ENCODE data around the gene BMPR1B.

The BMPR1B gene

GRCh38 chr4:94763005-94763404 is 5.2 kb downstream of the BMPR1B start:
- DNase-seq (ENCODE audit: low read depth, low spot score): no peak

- DNase-seq (ENCODE audit: low read depth, low spot score): no peak
These were observed 5.7 kb downstream of the BMPR1B start for GRCh38 chr4:94763500-94763899.

GRCh38 chr4:94764069-94764468 is 6.3 kb downstream of the BMPR1B start:
- no peak for DNase-seq (ENCODE audit: low read depth, low spot score)

GRCh38 chr4:94765174-94765573 is 7.4 kb downstream of the BMPR1B start:
- no peak for DNase-seq (ENCODE audit: low read depth, low spot score)

DNA sequence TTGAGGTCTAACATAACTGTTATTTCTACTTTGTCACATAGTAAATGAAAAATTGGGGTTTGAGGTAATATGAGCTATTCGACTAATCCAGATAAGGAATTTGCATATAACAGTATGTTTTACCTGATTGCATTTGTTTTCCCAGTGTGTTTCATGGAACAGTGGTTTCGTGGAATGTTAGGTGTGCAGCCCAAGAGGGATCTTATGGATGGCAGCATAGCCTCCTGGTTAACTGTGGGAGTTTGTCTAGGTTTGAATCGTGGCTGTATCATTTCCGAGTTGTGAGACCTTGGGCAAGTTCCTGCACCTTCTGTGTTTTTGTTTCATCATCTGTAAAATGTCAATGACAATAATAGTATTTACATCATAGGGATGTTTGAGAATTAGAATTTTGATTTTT is 7.9 kb downstream of the BMPR1B start:
- no peak for DNase-seq (ENCODE audit: low read depth, low spot score)

GRCh38 chr4:94766856-94767255 is 9.1 kb downstream of the BMPR1B start:
- DNase-seq (ENCODE audit: low read depth, low spot score): no peak

GRCh38 chr4:94767446-94767845 is 9.7 kb downstream of the BMPR1B start:
- DNase-seq (ENCODE audit: low read depth, low spot score): no peak

GRCh38 chr4:94782707-94783106 is 25.0 kb downstream of the BMPR1B start:
- no peak for DNase-seq (ENCODE audit: low read depth, low spot score)

- no peak for DNase-seq (ENCODE audit: low read depth, low spot score)
These were observed 33.9 kb downstream of the BMPR1B start for GRCh38 chr4:94791701-94792100.

- no peak for DNase-seq (ENCODE audit: low read depth, low spot score)
These were observed 41.1 kb downstream of the BMPR1B start for GRCh38 chr4:94798808-94799207.

DNA sequence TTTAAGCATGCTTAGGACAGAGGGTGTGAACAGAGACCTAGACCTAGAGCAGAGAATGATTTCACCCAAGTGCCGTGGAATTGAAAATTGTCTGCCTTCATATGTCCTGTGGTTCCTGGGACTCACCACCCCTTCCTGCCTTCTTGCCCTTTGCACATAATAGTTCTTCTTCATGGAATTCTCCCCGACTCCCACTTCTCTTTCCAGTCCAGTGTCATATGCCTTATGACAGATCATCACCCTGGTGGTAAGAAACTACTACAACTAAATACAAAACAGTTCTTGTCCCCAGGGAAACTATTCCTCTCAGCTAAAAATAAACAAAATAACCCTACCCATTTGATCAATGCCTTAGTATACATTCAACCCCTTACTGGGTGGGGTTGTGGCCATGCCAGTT is 43.3 kb downstream of the BMPR1B start:
- no peak for DNase-seq (ENCODE audit: low read depth, low spot score)

- no peak for DNase-seq (ENCODE audit: low read depth, low spot score)
These were observed 44.3 kb downstream of the BMPR1B start for GRCh38 chr4:94802091-94802490.

DNA sequence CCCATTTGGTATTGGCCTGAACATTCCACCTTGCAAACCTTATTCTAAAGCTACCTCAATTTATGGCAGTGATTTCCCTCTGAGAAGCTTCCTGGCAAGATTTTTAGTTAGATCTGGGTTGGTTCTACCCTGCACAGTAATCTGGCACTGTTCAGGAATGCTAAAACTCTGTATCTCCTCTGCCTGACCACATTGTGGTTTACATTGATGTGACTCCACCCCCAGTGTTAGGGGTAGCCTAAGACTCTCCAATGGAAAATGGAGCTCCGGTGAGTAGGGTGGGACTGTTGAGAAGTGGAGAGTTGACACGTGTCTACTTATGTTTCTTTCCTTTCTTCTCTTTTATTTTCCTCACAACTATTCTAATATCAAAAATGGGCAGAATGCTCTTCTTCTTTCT is 45.4 kb downstream of the BMPR1B start:
- no peak for DNase-seq (ENCODE audit: low read depth, low spot score)

GRCh38 chr4:94804650-94805049 is 46.9 kb downstream of the BMPR1B start:
- DNase-seq (ENCODE audit: low read depth, low spot score): no peak

DNA sequence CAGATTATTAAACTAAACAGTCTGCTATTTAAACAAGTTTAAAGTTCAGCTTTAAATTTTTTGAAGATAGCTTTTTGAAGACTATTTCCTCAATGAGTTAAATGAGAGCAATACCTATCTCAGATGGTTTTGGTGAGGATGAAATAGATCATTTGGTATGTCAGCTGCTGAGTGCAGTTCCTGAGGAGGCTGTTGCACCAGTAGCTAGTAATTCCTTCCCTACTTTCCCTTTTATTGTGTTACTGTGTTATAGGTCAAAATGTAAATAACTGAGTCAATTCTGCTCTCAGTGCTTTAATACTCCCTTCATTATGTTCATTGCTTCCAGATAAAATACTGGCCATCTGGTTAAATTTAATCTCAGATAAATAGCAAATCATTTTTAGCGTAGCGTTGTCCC is 48.6 kb downstream of the BMPR1B start:
- no peak for DNase-seq (ENCODE audit: low read depth, low spot score)

DNA sequence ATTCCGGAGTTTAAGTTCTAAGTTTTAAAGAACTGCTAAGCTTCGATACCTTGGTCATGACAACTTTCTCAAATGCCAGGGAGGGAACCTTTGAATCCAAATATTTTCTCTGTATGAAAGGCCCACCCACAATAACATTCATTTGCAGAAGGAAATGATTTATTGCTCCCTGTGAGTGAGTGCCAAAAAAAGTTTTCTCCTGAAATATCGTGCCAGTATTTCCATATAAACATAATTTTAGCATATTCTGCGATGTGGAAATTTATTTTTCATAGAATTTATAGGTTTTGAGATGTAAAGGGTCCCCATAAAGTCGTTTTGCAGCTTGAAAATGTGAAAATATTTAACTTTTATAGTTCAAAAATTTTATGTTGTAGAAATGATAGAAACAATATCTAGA is 53.9 kb downstream of the BMPR1B start:
- DNase-seq (ENCODE audit: low read depth, low spot score): no peak

- no peak for DNase-seq (ENCODE audit: low read depth, low spot score)
These were observed 55.5 kb downstream of the BMPR1B start for GRCh38 chr4:94813221-94813620.

- no peak for DNase-seq (ENCODE audit: low read depth, low spot score)
These were observed 56.5 kb downstream of the BMPR1B start for GRCh38 chr4:94814237-94814636.

GRCh38 chr4:94819371-94820168 is 61.8 kb downstream of the BMPR1B start:
- no peak for DNase-seq (ENCODE audit: low read depth, low spot score)

DNA sequence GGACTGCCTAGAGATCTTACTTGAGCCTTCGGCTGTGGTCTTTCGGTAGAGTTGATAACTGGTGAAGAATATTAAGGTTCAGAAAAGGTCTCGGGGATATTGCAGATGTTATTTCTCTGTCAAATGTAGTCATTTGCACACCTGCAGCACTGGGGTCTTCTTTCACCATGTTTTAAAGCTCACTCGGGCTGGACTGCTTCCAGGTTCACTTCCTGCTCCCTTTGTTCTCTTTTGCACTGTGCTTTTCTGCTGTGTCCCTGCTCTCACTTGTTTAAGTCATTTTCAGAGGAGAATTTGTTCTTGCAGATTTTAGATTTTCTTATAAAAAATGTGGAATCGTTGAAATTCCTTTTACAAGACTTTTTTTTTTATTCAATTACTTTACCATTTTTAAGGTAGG is 68.5 kb downstream of the BMPR1B start:
- DNase-seq (ENCODE audit: low read depth, low spot score): no peak

GRCh38 chr4:94827481-94828110 is 69.8 kb downstream of the BMPR1B start:
- DNase-seq (ENCODE audit: low read depth, low spot score): no peak

- DNase-seq (ENCODE audit: low read depth, low spot score): no peak
These were observed 71.1 kb downstream of the BMPR1B start for GRCh38 chr4:94828882-94829281.

DNA sequence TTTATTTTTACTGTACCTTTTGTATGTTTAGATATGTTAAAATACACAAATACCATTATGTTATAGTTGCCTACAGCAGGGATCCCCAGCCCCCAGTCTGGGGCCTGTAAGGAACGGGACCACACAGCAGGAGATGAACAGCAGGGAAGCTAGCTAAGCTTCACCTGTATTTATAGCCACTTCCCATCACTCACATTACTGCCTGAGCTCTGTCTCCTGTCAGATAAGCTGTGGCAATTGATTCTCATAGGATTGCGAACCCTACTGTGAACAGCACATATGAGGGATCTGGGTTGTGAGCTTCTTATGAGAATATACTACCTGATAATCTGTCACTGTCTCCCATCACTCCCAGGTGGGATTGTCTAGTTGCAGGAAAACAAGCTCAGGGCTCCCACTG is 73.9 kb downstream of the BMPR1B start:
- no peak for DNase-seq (ENCODE audit: low read depth, low spot score)
